Common myeloid progenitor, CD34-positive (primary cell): Measurements from ENCODE around the gene HEATR9.

Experiments
- CTCF ChIA-PET: fragments of 350-600 bp; sonication (Branson Sonifier 250); formaldehyde crosslinking; loops from one replicate; lab custom pipeline; 2021; ENCODE audit warnings: antibody characterized with exemption; lab: Charles Lee
- POLR2A ChIA-PET: fragments of 350-600 bp; sonication (Branson Sonifier 250); formaldehyde crosslinking; loops from one replicate; lab custom pipeline; 2021; ENCODE audit warnings: antibody characterized with exemption; lab: Charles Lee
- DNase-seq, 3 donors: peaks; one replicate each; pipeline versions ENCODE4 v3.0.0 to v3.0.0-alpha.2; 2013
- H3K27ac ChIP-seq, 2 experiments: 1 replicate in 1 of 2; 2 replicates in 1 of 2; pipeline ENCODE4 v1.7.0; 2013; ENCODE audit warnings: inconsistent platforms in 2 of 2, low read length in 2 of 2, mild to moderate bottlenecking in 2 of 2, low read depth in 1 of 2, moderate library complexity in 1 of 2; ENCODE audit not compliant: severe bottlenecking in 2 of 2, insufficient read depth in 1 of 2, poor library complexity in 1 of 2
- H3K27me3 ChIP-seq, 5 experiments: replicated peaks in 2 of 5; 1 replicate in 3 of 5; 2 replicates in 2 of 5; pipeline versions ENCODE4 v1.6.1 to v1.7.0; 2013; ENCODE audit warnings: low read length in 4 of 5, mild to moderate bottlenecking in 2 of 5, moderate library complexity in 2 of 5, inconsistent platforms in 1 of 5; ENCODE audit not compliant: insufficient read depth in 5 of 5, control insufficient read depth in 4 of 5
- H3K36me3 ChIP-seq, 4 experiments: 1 replicate in 2 of 4; 2 replicates in 2 of 4; pipeline versions ENCODE4 v1.6.1 to v1.7.0; 2013; ENCODE audit warnings: low read length in 3 of 4, control low read depth in 1 of 4, mild to moderate bottlenecking in 1 of 4; ENCODE audit not compliant: control insufficient read depth in 4 of 4, insufficient read depth in 4 of 4
- H3K4me1 ChIP-seq, 4 experiments: 1 replicate in 3 of 4; 2 replicates in 1 of 4; pipeline versions ENCODE4 v1.6.1 to v1.7.1; 2013; ENCODE audit warnings: low read length in 3 of 4, mild to moderate bottlenecking in 3 of 4, control low read depth in 1 of 4, inconsistent platforms in 1 of 4, moderate library complexity in 1 of 4; ENCODE audit not compliant: control insufficient read depth in 4 of 4, insufficient read depth in 4 of 4; ENCODE audit errors: control extremely low read depth in 1 of 4
- H3K4me3 ChIP-seq, 7 experiments: 1 replicate in 4 of 7; 2 replicates in 3 of 7; pipeline versions ENCODE4 v1.5.1 to v1.7.0; 2013; ENCODE audit warnings: mild to moderate bottlenecking in 7 of 7, low read length in 6 of 7, moderate library complexity in 6 of 7, inconsistent platforms in 2 of 7, low read depth in 2 of 7, control low read depth in 1 of 7; ENCODE audit not compliant: insufficient read depth in 4 of 7, control insufficient read depth in 1 of 7; ENCODE audit errors: extremely low read depth in 1 of 7
- H3K9me3 ChIP-seq, 5 experiments: 1 replicate in 4 of 5; 2 replicates in 1 of 5; pipeline versions ENCODE4 v1.6.1 to v1.7.1; 2013; ENCODE audit warnings: low read length in 4 of 5, mild to moderate bottlenecking in 2 of 5, inconsistent platforms in 1 of 5, low read depth in 1 of 5, moderate library complexity in 1 of 5; ENCODE audit not compliant: control insufficient read depth in 4 of 5, insufficient read depth in 2 of 5; ENCODE audit errors: control extremely low read depth in 1 of 5
- WGBS: methylation state at CpG from one replicate; pipeline ENCODE4 v1.1.5; 2013; ENCODE audit not compliant: insufficient coverage; 5-methylcytosine and 5-hydroxymethylcytosine counted together

The HEATR9 gene

DNA sequence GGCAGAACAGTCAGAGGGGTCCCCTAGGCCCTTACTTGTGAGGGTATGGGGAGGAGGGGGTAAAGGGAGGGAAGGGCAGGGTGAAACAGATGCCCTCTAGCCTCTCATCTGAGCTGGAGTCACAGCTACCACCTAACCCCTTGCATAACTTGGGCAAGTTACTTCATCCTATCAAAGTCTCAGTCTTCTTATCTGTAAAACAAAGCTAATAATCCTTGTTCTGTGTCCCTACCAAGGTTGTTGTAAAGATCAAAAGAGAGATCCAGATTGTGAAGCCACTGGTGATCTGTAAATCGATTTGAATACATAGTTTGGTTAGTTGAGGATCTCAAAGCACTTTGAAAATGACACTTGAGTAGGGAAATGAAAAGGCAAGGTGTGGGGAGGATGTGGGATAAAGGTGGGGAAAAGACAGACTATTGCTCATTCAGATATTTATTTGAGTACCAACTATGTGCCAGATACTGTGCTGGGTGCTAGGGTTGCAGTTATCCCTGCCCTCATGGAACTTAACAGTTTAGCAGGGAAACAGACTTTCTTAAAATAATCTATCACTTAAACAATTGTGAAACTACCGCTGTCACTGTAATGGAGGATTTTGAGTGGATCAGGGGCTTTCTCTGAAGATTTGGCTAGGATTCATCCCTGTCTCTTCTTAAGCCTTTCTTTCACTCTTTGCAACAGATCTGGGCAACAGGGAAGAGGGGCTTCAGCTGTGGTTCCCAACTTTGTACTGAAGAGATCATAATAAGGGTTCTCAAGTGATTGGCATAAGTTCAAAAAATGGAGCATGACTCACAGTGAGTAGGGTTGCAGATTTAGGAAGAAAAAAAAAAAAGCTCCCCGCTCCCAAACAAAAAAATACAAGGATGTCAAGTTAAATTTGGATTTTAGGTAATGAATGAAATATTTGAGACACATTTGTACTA lies 3.0 kb downstream of the HEATR9 start:
- 100% methylated on average over 1 of the region's 3 CpGs for WGBS
- peak in 2 of 3 donors; percentile 27 to 30 for DNase-seq
- CTCF ChIA-PET = interaction anchor here (1.8 kb wide), 2 partner anchors 11 to 16 kb away, joined by 5 to 6 read pairs; no protein-coding TSS in a partner anchor

DNA sequence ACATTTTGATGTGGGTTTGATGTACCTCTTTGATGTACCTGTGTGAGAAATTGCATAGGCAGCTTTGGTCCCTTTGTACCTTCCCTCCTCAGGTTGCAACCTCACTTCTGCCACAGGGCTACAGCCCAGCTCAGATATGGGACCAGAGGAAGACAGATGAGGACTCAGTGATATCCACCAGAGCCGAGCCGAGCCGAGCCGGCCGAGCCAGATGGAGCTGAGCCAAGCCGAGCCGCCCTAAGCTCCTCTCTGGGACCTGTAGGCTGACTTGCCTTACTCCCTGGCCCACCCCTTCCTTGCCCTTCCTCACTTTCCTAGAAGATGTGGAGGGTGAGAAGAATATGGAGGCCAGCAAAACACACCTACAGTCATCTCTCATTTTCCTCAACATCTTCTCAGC lies 3.8 kb downstream of the HEATR9 start:
- Histone ChIP-seq H3K4me3 (no peak overlapping the region), H3K9me3 (no peaks in the 10 kb centered on the region), H3K27ac (no peak overlapping the region), H3K36me3 (no peaks in the 10 kb centered on the region), H3K27me3 (no peaks in the 10 kb centered on the region), H3K4me1 (peaks cover 0 to 5% (median 0%) of the 10 kb centered on the region in 4 experiments)
- CTCF ChIA-PET = interaction anchor here (0.6 to 1.8 kb wide), 2 partner anchors 17 to 36 kb away, joined by 3 to 6 read pairs; no protein-coding TSS in a partner anchor
- POLR2A ChIA-PET = no interaction called here
- 97% methylated on average over 6 of the region's 7 CpGs for WGBS
- DNase-seq = no peak

More for the DNA sequence above, 3.0 kb downstream of the HEATR9 start:
- no peak overlapping the region for H3K27ac ChIP-seq
- POLR2A ChIA-PET = interaction anchor here (0.6 to 0.7 kb wide), 2 partner anchors 30 to 270 kb away, joined by 3 to 4 read pairs; no protein-coding TSS in a partner anchor
- no peak overlapping the region for H3K4me3 ChIP-seq
- no peaks in the 10 kb centered on the region for H3K36me3 ChIP-seq
- no peaks in the 10 kb centered on the region for H3K9me3 ChIP-seq
- H3K4me1 ChIP-seq = peaks cover 0 to 5% (median 0%) of the 10 kb centered on the region in 4 experiments
- no peaks in the 10 kb centered on the region for H3K27me3 ChIP-seq

DNA sequence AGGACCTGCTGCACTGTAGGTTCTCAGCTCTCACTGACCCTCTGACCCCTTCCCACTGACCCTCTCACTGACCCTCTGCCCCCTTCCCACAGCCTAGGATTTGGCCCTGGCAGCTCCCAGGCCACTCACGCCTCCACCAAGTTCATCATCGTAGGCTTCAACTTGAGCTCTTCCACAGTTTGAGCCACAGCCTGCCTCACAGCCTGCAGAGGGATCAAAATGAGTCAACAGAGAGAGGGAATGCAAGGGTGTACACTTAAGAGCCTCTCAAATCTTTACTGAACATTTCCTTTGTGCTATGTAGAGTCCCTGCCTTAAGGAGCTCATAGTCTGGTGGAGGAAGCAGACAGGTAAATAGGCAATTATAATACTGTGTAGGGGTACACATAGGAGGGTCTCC lies 12.1 kb downstream of the HEATR9 start:
- no peak for DNase-seq
- ChIA-PET CTCF (interaction anchor here (0.8 to 2.9 kb wide), 4 partner anchors 9 to 293 kb away, joined by 3 to 14 read pairs (median 4); no protein-coding TSS in a partner anchor), POLR2A (no interaction called here)
- Histone ChIP-seq H3K4me3 (no peak overlapping the region), H3K9me3 (no peaks in the 10 kb centered on the region), H3K27ac (no peak overlapping the region), H3K36me3 (peaks cover 0 to 8% (median 0%) of the 10 kb centered on the region in 4 experiments), H3K4me1 (no peaks in the 10 kb centered on the region), H3K27me3 (no peaks in the 10 kb centered on the region)
- 100% methylated on average over 2 of the region's 2 CpGs for WGBS

DNA sequence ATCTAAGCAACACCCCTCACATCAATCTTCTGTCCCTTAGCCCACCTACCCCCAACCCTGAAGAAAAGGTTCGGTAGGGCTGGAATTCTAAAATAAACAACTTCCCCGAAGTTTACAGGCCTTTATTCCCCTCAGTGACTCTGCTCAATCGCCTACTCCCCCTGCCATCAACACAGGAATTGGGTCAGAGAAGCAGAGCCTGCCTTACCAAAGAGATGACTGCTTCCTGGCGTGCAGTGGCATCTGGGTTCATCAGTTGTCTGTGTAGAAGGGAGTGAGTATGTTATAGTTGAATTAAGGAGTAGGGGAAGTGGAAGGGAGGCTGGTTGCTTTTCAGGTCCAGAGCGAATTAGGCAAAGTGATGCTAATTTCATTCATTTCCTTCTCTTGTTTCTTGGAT lies 12.7 kb downstream of the HEATR9 start:
- Histone ChIP-seq H3K4me3 (no peak overlapping the region), H3K27me3 (no peaks in the 10 kb centered on the region), H3K4me1 (no peaks in the 10 kb centered on the region), H3K27ac (no peak overlapping the region), H3K9me3 (no peaks in the 10 kb centered on the region), H3K36me3 (peaks cover 0 to 8% (median 2%) of the 10 kb centered on the region in 4 experiments)
- no peak for DNase-seq
- 91% methylated on average over 4 of the region's 5 CpGs for WGBS
- POLR2A ChIA-PET = no interaction called here
- CTCF ChIA-PET = interaction anchor here (1.2 to 2.9 kb wide), 3 partner anchors 8 to 40 kb away, joined by 3 to 14 read pairs (median 5); no protein-coding TSS in a partner anchor

DNA sequence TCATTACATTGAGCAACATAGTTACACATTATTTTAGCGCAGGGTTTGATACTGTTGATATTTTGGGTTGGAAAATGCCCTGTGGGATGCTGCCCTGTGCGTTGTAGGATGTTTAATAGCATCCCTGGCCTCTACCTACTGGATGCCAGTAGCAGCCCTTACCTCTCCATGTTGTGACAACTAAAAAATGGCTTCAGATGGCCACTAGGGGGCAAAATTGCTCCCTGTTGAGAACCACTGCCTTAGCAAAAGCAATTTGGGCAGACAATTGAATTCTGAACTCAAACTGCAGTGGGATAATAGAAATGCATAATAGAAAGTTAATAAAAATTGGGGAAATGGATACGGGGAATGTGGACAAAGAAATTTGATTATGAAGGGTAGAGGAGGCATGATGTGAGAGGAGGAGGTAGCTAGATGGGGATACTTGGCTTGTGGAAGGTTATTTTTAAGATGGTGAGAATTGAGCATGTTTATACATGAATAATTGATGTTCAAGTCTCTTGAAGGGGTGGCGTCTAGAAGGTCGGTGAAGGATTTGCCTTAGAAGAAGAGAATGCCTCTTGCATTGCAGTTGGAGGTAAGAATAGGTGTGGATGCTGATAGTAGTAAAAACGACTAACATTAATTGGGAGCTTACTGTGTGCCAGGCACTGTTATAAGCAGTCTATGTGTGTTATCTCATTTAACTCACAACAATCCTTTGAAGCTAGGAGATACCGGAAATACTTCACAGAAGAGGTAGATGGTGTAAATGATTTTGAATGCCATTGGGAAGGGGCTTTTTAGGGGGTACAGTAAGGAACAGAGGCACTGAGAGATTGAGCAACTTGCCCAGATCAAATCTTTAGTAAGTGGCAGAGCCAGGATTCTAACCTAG lies 19.0 kb downstream of the HEATR9 start:
- Histone ChIP-seq H3K27ac (no peak overlapping the region), H3K4me1 (no peaks in the 10 kb centered on the region), H3K27me3 (no peaks in the 10 kb centered on the region), H3K36me3 (peaks cover 5 to 43% (median 24%) of the 10 kb centered on the region in 4 experiments), H3K9me3 (no peaks in the 10 kb centered on the region), H3K4me3 (no peak overlapping the region)
- POLR2A ChIA-PET = no interaction called here
- CTCF ChIA-PET = interaction anchor here (0.9 to 3.3 kb wide), 21 partner anchors 8 to 300 kb away, joined by 3 to 14 read pairs (median 4); partner anchors contain the start of gene HEATR9
- WGBS = 92% methylated on average over 2 of the region's 7 CpGs
- DNase-seq = peak; percentile 76 to 87 (median 81)

DNA sequence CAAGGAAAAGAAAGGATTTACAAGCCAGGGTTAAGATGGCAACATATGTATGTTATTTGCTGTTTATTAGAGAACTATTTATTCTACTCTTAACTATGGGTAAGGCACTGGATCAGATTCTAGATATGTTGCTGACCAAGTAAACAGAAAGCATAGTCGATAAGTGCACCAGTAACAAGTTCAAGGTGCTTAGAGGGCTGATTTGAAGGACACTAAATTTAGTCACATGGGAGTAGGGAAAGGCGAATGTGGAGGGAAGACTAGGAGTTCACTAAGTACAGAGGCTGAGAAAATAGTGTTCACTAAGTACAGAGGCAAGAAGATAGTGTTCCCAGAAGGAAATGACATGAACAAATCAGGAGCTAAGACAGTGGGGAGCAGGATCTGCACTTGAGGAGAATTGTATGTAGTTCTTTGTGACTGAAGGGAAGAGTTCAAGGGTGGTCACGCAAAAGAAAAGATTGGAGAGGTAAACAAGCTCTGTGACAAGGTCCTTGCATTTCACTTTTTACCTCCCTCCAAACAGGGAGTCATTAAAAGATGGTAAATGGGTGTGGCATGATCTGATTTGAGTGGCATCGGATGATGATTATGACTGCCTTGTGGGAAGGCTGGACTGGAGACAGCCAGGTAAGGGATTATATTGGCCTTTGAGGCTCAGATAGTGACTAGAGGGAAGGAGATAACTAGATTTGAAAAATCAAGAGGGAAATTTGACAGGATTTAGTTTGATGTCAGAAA lies 20.9 kb downstream of the HEATR9 start:
- Histone ChIP-seq H3K4me1 (no peaks in the 10 kb centered on the region), H3K36me3 (peaks cover 14 to 61% (median 40%) of the 10 kb centered on the region in 4 experiments), H3K9me3 (no peaks in the 10 kb centered on the region), H3K4me3 (no peak overlapping the region), H3K27ac (no peak overlapping the region), H3K27me3 (no peaks in the 10 kb centered on the region)
- DNase-seq = no peak
- ChIA-PET CTCF (interaction anchor here (0.6 to 3.3 kb wide), 12 partner anchors 7 to 276 kb away, joined by 3 to 14 read pairs (median 4); no protein-coding TSS in a partner anchor), POLR2A (interaction anchor here (0.5 kb wide), 1 partner anchor 79 kb away, joined by 3 read pairs; no protein-coding TSS in a partner anchor)
- 86% methylated on average over 4 of the region's 4 CpGs for WGBS
